ENCODE data around the gene DSTN. TPM values are rescaled to one million over a fixed set of nuclear protein-coding genes. Genes with fewer than 3 reads are reported as not detected.

DSTN gene
- total RNA-seq, 2 experiments from 2014 or later = 91.2 to 94.3 TPM

- no peak for DNase-seq
- intact Hi-C loops (cut with micrococcal nuclease) = no loop called here
- Mint-ChIP-seq H3K9me3 (no peaks in the 10 kb centered on the region), H3K36me3 (peaks cover 13% of the 10 kb centered on the region), H3K27me3 (no peaks in the 10 kb centered on the region), H3K27ac (no peak overlapping the region), H3K4me3 (no peak overlapping the region), H3K4me1 (ENCODE audit: low read depth) (no peaks in the 10 kb centered on the region)
- CTCF ChIA-PET = interaction anchor here (1.1 to 1.9 kb wide), 2 partner anchors 90 to 117 kb away, joined by 3 to 7 read pairs; partner anchors contain the start of gene BFSP1
- POLR2A ChIA-PET = no interaction called here
These were observed 51.5 kb downstream of the DSTN start for GRCh38 chr20:17621229-17621968.

- ChIA-PET CTCF (interaction anchor here (0.7 to 1.4 kb wide), 4 partner anchors 15 to 91 kb away, joined by 3 to 6 read pairs (median 4); partner anchors contain the start of genes BFSP1 and RRBP1), POLR2A (no interaction called here)
- H3K9me3 Mint-ChIP-seq = no peaks in the 10 kb centered on the region
- H3K4me1 Mint-ChIP-seq (ENCODE audit: low read depth) = no peaks in the 10 kb centered on the region
- intact Hi-C loops (cut with micrococcal nuclease) = no loop called here
- H3K36me3 Mint-ChIP-seq = peaks cover 13% of the 10 kb centered on the region
- no peaks in the 10 kb centered on the region for H3K27me3 Mint-ChIP-seq
- no peak for DNase-seq
- H3K27ac Mint-ChIP-seq = no peak overlapping the region
- H3K4me3 Mint-ChIP-seq = no peak overlapping the region
These were observed 52.4 kb downstream of the DSTN start for GRCh38 chr20:17622086-17622850.

GRCh38 chr20:17622851-17623508, 53.1 kb downstream of the DSTN start:
- Mint-ChIP-seq H3K4me1 (ENCODE audit: low read depth) (no peaks in the 10 kb centered on the region), H3K36me3 (peaks cover 13% of the 10 kb centered on the region), H3K27ac (no peak overlapping the region), H3K4me3 (no peak overlapping the region), H3K27me3 (no peaks in the 10 kb centered on the region), H3K9me3 (no peaks in the 10 kb centered on the region)
- intact Hi-C loops (cut with micrococcal nuclease) = no loop called here
- DNase-seq = no peak
- POLR2A ChIA-PET = no interaction called here
- CTCF ChIA-PET = interaction anchor here (0.6 to 1.4 kb wide), 4 partner anchors 16 to 76 kb away, joined by 3 to 6 read pairs (median 4); partner anchors contain the start of gene RRBP1

DNA sequence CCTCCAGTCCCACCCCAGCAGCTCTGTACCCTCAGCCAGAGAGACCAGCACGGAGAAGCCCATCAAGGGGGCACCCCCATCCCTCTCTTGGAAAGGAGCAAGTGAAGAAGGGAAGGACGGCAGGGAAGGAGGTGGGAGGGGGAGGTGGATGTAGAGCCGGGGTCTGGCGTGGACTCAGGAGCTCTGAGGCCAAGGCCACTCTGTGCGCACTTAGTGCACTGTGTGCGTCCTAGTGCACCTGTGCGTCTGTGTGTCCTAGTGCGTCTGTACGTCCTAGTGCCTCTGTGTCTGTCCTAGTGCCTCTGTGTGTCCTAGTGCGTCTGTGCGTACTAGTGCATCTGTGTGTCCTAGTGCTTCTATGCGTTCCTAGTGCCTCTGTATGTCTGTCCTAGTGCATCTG, 54.2 kb downstream of the DSTN start:
- CTCF ChIA-PET = no interaction called here
- peaks cover 13% of the 10 kb centered on the region for H3K36me3 Mint-ChIP-seq
- intact Hi-C loops (cut with micrococcal nuclease) = no loop called here

DNA sequence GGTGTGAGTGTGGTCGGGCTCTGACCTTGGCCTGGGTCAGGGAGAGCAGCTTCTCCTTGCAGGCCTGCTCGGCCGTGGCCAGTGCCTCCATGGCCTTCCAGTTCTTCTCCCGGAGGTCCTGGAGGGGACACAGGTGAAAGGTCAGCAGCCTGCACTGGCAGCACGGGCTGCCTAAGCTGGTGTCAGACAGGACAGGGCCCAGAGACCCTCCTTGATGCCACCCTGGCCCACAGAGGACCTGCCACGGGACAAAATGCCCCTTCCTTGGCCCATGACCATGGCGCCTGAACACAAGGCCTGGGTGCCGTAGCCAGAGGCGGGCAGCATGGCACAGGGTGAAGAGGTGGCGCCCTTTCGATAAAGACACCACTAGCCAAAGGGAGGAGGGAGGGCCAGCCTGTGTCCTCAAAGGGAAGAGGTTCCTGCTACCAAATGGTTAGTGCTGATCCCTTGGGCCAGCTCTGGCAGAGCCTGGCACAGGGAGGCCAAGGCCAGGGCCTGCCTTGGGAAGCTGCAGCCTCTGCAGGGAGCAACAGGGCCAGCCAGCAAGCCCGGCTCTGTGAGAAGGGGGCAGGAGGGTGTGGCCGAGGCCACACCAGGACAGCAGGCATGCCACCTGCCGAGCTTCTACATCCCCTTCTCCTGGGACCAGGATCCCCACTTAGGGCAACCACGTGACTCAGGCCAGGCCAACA, 54.8 kb downstream of the DSTN start:
- no peaks in the 10 kb centered on the region for H3K27me3 Mint-ChIP-seq
- DNase-seq = no peak
- H3K36me3 Mint-ChIP-seq = peaks cover 11% of the 10 kb centered on the region
- intact Hi-C loops (cut with micrococcal nuclease) = no loop called here
- ChIA-PET CTCF (no interaction called here), POLR2A (no interaction called here)
- H3K4me1 Mint-ChIP-seq (ENCODE audit: low read depth) = no peaks in the 10 kb centered on the region
- H3K9me3 Mint-ChIP-seq = no peaks in the 10 kb centered on the region
- H3K4me3 Mint-ChIP-seq = no peak overlapping the region
- H3K27ac Mint-ChIP-seq = no peak overlapping the region

More for the DNA sequence above, 54.2 kb downstream of the DSTN start:
- Mint-ChIP-seq H3K4me3 (no peak overlapping the region), H3K9me3 (no peaks in the 10 kb centered on the region), H3K27me3 (no peaks in the 10 kb centered on the region), H3K27ac (no peak overlapping the region), H3K4me1 (ENCODE audit: low read depth) (no peaks in the 10 kb centered on the region)
- DNase-seq = no peak
- POLR2A ChIA-PET = no interaction called here

DNA sequence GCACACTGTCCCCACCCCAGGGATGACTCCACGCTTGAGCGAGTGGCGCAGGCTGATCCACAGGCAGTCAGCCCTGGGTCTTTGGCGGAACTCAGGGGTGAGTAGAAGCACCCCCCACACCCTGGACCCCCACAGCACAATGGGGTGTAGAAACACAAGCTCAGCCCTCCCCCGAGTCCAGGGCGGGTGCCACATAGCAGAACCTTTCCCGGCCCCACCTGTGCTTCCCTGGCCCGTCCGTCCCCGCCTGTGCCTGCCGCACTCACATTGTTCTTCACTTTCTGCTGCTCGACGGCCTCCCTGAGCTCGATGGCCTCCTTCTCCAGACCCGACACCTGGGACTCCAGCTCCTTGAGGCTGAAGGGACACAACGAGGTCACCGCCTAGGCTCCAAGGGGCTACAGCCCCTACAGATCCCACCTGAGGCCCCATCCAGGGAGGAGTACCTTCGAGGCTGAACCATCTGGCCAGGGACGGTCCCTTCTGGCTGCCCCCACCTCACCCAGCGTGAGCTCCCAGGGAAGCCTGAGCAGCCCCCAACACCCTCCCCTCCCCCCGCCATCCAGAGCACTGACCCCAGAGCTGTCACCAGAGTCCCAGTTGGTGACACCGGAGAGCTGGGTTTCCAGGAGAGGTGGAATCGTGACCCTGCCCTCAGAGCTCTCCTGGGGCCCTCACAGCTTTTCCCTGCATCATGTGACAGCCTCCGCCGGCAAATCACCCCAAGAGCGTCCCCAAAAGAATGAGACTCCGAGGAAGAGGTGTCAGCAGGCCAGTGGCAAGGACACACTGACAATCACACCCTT, 55.6 kb downstream of the DSTN start:
- DNase-seq = no peak
- ChIA-PET CTCF (no interaction called here), POLR2A (no interaction called here)
- Mint-ChIP-seq H3K36me3 (peaks cover 11% of the 10 kb centered on the region), H3K4me1 (ENCODE audit: low read depth) (no peaks in the 10 kb centered on the region), H3K27ac (no peak overlapping the region), H3K27me3 (no peaks in the 10 kb centered on the region), H3K4me3 (no peak overlapping the region), H3K9me3 (no peaks in the 10 kb centered on the region)
- intact Hi-C loops (cut with micrococcal nuclease) = no loop called here

GRCh38 chr20:17626217-17627007, 56.5 kb downstream of the DSTN start:
- ChIA-PET POLR2A (no interaction called here), CTCF (no interaction called here)
- intact Hi-C loops (cut with micrococcal nuclease) = no loop called here
- Mint-ChIP-seq H3K4me3 (no peak overlapping the region), H3K36me3 (peaks cover 12% of the 10 kb centered on the region), H3K27ac (no peak overlapping the region), H3K9me3 (no peaks in the 10 kb centered on the region), H3K4me1 (ENCODE audit: low read depth) (no peaks in the 10 kb centered on the region), H3K27me3 (no peaks in the 10 kb centered on the region)
- no peak for DNase-seq

DNA sequence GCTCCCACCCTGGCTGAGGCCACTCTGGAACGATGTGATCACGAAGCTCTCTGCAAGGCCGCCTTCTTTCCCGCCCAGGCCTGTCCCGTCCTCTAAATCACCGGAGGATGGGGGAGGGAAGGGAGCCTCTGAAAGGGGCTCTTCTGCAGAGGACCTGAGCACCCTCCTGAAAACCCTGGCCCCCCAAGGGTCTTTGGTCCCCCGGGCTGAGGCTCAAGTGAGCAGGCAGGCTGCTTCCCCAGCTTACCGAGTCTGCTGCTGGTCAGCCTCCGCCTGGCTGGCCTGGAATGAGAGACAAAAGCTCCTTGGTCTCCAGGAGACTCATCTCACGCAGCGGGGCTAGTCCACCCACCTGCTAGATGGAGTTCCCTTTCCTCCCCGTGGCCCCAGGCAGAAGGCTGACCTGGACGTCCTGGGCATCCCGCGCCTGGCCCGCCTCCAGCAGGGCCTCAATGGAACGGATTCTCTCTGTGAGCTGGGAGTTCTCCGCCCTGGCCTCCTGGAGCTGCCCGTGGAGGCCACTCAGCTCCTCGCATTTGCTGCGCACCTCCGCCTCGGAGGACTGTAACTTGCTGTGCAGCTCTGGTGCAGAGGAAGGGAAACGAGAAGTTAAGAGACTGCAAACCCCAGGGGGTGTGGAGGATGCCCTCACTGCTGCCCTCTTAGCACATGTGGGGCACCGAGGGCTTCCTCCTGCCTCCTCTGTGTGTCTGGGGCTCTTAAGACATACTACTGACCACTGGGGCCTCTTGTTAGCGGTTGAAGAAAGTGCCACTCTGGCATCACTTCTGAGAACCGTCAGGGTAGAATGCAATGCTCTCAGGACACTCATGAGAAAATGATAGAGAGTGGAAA, 57.5 kb downstream of the DSTN start:
- H3K27ac Mint-ChIP-seq = no peak overlapping the region

GRCh38 chr20:17628101-17628841, 58.4 kb downstream of the DSTN start:
- H3K36me3 Mint-ChIP-seq = peaks cover 8% of the 10 kb centered on the region
- ChIA-PET POLR2A (no interaction called here), CTCF (interaction anchor here (0.7 to 0.8 kb wide), 2 partner anchors 61 to 194 kb away, joined by 3 to 4 read pairs; no protein-coding TSS in a partner anchor)

More for the DNA sequence above, 57.5 kb downstream of the DSTN start:
- DNase-seq = no peak
- H3K4me3 Mint-ChIP-seq = no peak overlapping the region
- CTCF ChIA-PET = interaction anchor here (0.8 kb wide), 1 partner anchor 193 kb away, joined by 3 read pairs; no protein-coding TSS in a partner anchor
- intact Hi-C loops (cut with micrococcal nuclease) = no loop called here
- no peaks in the 10 kb centered on the region for H3K4me1 Mint-ChIP-seq (ENCODE audit: low read depth)
- H3K36me3 Mint-ChIP-seq = peaks cover 10% of the 10 kb centered on the region
- POLR2A ChIA-PET = no interaction called here
- H3K9me3 Mint-ChIP-seq = no peaks in the 10 kb centered on the region
- no peaks in the 10 kb centered on the region for H3K27me3 Mint-ChIP-seq

DNA sequence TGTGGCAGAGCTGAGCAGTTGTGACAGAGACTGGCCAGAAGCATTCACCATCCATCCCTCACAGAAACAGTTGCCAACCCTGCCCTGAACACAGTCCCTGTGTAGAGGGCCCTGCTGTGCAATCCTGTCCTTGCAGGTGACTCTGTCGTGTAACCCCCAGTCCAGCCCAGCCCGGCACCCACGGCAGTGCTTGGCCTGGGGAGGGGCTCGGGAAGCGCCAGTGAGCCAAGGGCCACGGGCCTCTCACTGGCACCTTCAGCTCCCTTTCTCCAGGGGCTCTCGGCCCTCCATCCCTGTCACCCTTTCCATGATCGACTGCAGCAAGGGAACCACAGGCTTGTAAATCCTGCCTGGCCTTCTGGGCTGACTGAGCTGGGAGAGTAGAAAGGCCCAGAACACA, 59.1 kb downstream of the DSTN start:
- POLR2A ChIA-PET = no interaction called here
- intact Hi-C loops (cut with micrococcal nuclease) = no loop called here

More at GRCh38 chr20:17628101-17628841, 58.4 kb downstream of the DSTN start:
- Mint-ChIP-seq H3K4me3 (no peak overlapping the region), H3K4me1 (ENCODE audit: low read depth) (no peaks in the 10 kb centered on the region), H3K27ac (no peak overlapping the region), H3K9me3 (no peaks in the 10 kb centered on the region), H3K27me3 (no peaks in the 10 kb centered on the region)
- no peak for DNase-seq
- intact Hi-C loops (cut with micrococcal nuclease) = no loop called here

More for the DNA sequence above, 59.1 kb downstream of the DSTN start:
- H3K36me3 Mint-ChIP-seq = peaks cover 13% of the 10 kb centered on the region
- no peak overlapping the region for H3K27ac Mint-ChIP-seq
- DNase-seq = no peak
- no peaks in the 10 kb centered on the region for H3K4me1 Mint-ChIP-seq (ENCODE audit: low read depth)
- no peak overlapping the region for H3K4me3 Mint-ChIP-seq
- H3K27me3 Mint-ChIP-seq = no peaks in the 10 kb centered on the region
- no peaks in the 10 kb centered on the region for H3K9me3 Mint-ChIP-seq
- CTCF ChIA-PET = interaction anchor here (0.7 kb wide), 1 partner anchor 62 kb away, joined by 4 read pairs; no protein-coding TSS in a partner anchor

Measured in activated CD4-positive, alpha-beta memory T cell treated with anti-CD3 and anti-CD28 coated beads for 36 hours (primary cell).